GM18511 (cell line): ENCODE data around the gene GPR135.
"Not testable (repeated sequence)": the region's sequence is repeated elsewhere in the genome, so short reads cannot be mapped to it uniquely, and the experiment has no call there.

Experiments used
- ATAC-seq: cut with Tn5 transposase; IDR thresholded peaks from one replicate; pipeline ENCODE4 v1.9.1; 2021; ENCODE audit warnings: mild to moderate bottlenecking, moderate library complexity; ENCODE audit not compliant: unreplicated experiment

The GPR135 gene

DNA sequence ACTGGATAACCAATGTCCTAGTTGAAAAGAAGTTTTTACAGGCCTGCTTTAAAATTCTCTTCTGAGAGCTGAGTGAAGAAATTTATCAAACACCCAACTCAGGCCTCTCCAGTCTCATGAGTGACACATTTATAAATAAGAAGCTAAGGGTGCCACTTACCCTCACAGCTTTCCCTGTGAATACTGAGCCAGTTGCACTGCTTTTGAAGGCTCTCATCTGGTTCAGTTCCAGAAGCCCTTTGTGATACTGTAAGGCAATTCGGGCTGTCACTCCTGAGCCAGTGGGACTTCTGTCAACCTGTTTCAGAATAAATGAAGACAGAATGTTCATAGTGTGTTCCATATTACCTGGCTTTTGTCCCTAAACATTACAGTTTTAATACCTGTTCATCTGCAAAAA is 10.5 kb upstream of the GPR135 start:
- no peak for ATAC-seq

DNA sequence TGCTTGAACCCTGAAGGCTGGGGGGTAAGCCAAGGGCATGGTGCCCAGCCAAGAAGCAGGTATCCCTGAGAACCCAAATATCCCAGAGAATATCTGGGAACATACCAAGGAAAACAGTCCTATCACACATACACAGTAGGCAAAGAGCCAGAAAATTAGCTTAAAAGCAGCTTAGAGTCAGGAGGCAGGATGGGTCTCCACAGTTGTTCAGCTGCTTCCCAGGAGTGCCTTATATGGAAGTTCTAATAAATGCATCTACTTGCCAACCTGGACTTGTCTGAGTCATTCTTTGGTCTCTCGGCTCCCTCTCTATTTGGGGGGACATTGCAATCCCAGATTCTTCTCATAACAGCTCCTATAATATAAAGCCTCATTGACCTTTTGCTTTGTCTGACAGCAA is 9.0 kb upstream of the GPR135 start:
- no peak for ATAC-seq

DNA sequence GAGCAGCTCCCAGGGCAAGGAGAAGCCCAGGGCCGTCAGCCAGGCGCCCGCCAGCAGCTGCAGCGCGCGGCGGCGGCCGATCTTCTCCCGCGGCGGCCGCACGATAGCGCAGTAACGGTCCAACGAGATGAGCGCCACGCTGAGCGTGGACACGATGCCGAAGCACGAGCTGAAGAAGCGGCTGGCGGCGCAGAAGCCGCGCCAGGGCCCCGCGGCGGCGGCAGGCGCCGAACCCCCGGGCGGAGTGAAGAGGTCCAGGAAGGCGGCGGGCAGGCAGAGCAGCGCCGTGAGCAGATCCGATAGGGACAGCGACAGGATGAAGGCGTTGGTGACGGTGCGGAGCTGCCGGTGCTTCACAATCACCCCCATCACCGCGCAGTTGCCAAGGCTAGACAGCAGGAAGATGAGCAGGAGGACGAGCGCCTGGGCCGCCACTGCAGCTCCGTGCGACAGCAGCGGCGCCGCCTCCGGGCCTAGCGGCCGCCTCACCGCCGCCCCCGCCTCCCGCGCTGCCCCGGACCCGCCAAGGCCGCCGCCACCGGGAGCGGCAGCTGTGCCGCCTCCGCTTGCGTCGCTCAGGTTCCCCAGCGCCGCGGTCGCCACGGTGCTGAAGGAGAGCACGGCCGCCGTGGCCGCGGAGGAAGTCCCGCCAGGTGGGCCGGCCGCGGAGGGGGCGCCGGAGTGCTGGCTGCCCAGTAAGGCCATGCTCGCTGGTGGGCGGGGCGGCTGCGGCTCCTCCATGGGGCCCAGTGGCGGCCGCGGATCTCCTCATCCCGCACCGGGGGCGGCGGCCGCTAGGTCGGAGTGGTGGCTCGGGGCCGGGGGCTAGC is 479 bp downstream of the GPR135 start:
- ATAC-seq, result peak; percentile 78

GRCh38 chr14:59463787-59464485 is 1.2 kb downstream of the GPR135 start:
- ATAC-seq, result peak; percentile 33

- no peak for ATAC-seq
Observed at GRCh38 chr14:59461891-59462290, 3.3 kb downstream of the GPR135 start.

GRCh38 chr14:59460378-59460777 is 4.8 kb downstream of the GPR135 start:
- no peak for ATAC-seq

DNA sequence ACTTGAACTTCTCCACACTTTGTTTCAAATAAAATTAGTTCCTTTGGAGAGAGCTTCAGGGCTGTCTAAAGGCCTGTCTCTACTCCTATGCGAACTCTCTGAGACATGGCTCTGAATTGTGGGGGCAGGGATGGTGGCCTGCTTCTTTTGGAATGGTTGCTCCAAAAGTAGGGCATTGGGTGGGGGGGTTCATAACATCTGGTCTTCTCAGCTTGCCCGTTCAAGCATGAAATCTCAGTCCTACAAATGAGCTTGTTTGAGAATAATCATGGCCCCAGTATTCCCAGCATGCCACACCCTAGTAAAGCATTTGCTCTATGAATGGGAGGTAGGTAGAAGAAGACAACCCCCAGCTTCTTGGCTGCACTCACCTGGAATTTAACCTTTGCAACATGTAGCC is 6.7 kb downstream of the GPR135 start:
- no peak for ATAC-seq

GRCh38 chr14:59455411-59455810 is 9.8 kb downstream of the GPR135 start:
- ATAC-seq, result no peak

- ATAC-seq, result no peak
Observed at GRCh38 chr14:59454139-59454538, 11.0 kb downstream of the GPR135 start.

- ATAC-seq, result no peak
Observed at GRCh38 chr14:59451849-59452248, 13.3 kb downstream of the GPR135 start.

- ATAC-seq, result no peak
Observed at GRCh38 chr14:59450716-59451115, 14.5 kb downstream of the GPR135 start.

DNA sequence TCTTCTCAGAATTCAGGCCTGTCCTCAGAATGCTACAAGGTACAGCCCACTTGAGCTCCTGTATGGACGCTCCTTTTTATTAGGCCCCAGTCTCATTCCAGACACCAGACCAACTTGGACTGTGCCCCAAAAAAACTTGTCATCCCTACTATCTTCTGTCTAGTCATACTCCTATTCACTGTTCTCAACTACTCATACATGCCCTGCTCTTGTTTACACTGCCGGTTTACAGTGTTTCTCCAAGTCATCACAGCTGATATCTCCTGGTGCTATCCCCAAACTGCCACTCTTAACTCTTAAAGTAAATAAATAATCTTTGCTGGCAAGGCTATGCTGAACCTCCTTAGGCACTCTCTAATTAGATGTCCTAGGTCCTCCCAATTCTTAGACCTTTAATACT is 16.5 kb downstream of the GPR135 start:
- ATAC-seq, result not testable (repeated sequence)

GRCh38 chr14:59439256-59439965 is 25.8 kb downstream of the GPR135 start:
- no peak for ATAC-seq

DNA sequence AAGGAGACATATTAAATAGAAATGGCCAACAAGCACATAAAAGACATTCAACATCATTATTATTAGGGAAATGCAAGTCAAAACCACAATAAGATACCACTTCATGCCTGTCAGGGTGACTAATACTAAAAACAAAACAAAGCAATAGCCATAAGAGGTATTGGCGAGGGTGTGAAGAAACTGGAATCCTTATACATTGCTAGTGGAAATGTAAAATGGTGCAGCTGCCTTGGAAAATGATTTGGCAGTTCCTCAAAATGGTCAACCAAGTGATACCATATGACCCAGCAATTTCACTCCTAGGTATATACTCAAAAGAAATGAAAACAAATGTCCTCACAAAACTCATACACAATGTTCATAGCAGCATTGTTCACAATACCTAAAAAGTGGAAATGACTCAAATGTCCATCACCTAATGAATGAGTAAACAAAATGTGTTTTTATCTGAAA is 27.0 kb downstream of the GPR135 start:
- ATAC-seq, result no peak

GRCh38 chr14:59435987-59436386 is 29.2 kb downstream of the GPR135 start:
- ATAC-seq, result no peak

GRCh38 chr14:59435101-59435500 is 30.1 kb downstream of the GPR135 start:
- no peak for ATAC-seq

GRCh38 chr14:59429790-59430189 is 35.4 kb downstream of the GPR135 start:
- no peak for ATAC-seq

GRCh38 chr14:59428581-59429012 is 36.6 kb downstream of the GPR135 start:
- no peak for ATAC-seq

DNA sequence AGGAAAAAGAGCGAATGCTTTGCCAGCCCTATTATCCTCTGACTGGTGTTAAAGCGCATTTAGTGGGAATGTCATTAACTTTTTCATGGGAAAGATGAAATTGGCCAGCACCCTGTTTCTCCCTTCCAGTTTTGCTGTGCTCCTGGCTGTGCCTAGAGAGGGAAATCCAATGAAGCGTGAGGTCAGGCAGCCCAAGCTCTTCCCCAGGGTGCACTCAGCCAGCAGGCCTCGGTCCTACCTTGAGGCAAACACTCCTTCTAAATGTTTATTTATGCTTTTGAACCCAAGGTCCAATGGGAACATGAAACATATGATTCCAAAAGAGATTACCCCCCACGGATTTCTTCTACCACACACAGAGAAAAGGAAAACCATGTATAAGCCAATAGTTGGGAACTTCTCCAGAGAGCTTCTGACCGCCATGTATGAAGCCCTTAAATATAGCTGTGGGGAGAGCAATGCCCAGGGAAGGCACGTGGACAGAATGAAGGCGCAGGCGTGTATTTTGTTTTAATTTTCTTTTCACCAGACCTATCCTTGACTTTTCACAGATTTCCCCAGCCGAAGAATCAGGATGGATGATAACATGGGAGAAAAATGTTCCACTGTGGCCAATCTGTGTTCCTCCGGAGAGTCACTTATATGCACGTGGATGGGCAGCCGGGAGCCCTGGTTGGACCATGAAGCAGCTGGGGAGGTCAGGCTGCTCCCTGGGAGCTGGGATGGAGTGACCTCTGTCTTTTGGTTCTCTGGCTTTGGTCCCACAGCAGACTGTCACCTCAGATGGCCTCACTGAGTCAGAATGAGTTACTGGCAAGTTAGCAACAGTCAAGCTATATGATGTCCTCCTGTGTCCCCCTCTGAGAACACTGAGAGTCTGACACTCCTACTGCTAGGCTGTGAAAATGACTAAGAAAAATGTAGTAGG is 37.3 kb downstream of the GPR135 start:
- ATAC-seq, result no peak

GRCh38 chr14:59425322-59425935 is 39.8 kb downstream of the GPR135 start:
- no peak for ATAC-seq
